ENCODE measurements around the gene BANF2.

BANF2 gene

GRCh38 chr20:17682889-17683198 is 16.9 kb upstream of the BANF2 start:
- no peak for DNase-seq (ENCODE audit: low read depth)
- TF ChIP-seq CTCF (conservative IDR thresholded peaks at IDR 0.05; ENCODE audit: low read depth, low read length), result no peak
- H3K4me3 ChIP-seq (ENCODE audit: low read depth, low read length), result peak overlapping the region; percentile 68

- no peak overlapping the region for H3K4me3 ChIP-seq (ENCODE audit: low read depth, low read length)
- TF ChIP-seq CTCF (conservative IDR thresholded peaks at IDR 0.05; ENCODE audit: low read depth, low read length), result no peak
Measured at GRCh38 chr20:17683218-17684076, 16.3 kb upstream of the BANF2 start.

GRCh38 chr20:17684077-17684888 is 15.5 kb upstream of the BANF2 start:
- H3K4me3 ChIP-seq (ENCODE audit: low read depth, low read length), result no peak overlapping the region
- DNase-seq (ENCODE audit: low read depth), result no peak
- no peak for TF ChIP-seq CTCF (conservative IDR thresholded peaks at IDR 0.05; ENCODE audit: low read depth, low read length)

More at GRCh38 chr20:17683218-17684076, 16.3 kb upstream of the BANF2 start:
- no peak for DNase-seq (ENCODE audit: low read depth)

- TF ChIP-seq CTCF (conservative IDR thresholded peaks at IDR 0.05; ENCODE audit: low read depth, low read length), result no peak
- DNase-seq (ENCODE audit: low read depth), result no peak
- no peak overlapping the region for H3K4me3 ChIP-seq (ENCODE audit: low read depth, low read length)
Measured at GRCh38 chr20:17685168-17685567, 14.6 kb upstream of the BANF2 start.

- DNase-seq (ENCODE audit: low read depth), result no peak
- H3K4me3 ChIP-seq (ENCODE audit: low read depth, low read length), result no peak overlapping the region
- TF ChIP-seq CTCF (conservative IDR thresholded peaks at IDR 0.05; ENCODE audit: low read depth, low read length), result no peak
Measured at GRCh38 chr20:17687800-17688199, 12.0 kb upstream of the BANF2 start.

- H3K4me3 ChIP-seq (ENCODE audit: low read depth, low read length), result no peak overlapping the region
- no peak for TF ChIP-seq CTCF (conservative IDR thresholded peaks at IDR 0.05; ENCODE audit: low read depth, low read length)
- DNase-seq (ENCODE audit: low read depth), result no peak
Measured at GRCh38 chr20:17688965-17689364, 10.8 kb upstream of the BANF2 start.

Measured in choroid plexus epithelial cell (primary cell).